Activated naive CD4-positive, alpha-beta T cell treated with anti-CD3 and anti-CD28 coated beads, Interleukin-2, amount 10 ng/mL, durations not matched to agents 7 days and 5 days (primary cell): ENCODE measurements around the gene GPR137B.
"Not testable (repeated sequence)": the region's sequence is repeated elsewhere in the genome, so short reads cannot be mapped to it uniquely, and the experiment has no call there.

Experiments
- CTCF ChIA-PET: fragments of 350-600 bp; sonication (Branson Sonifier 250); formaldehyde crosslinking; loops from one replicate; lab custom pipeline; 2021; ENCODE audit warnings: antibody characterized with exemption; lab: Charles Lee
- DNase-seq: peaks from one replicate; pipeline ENCODE4 v3.0.0-alpha.2; 2020
- H3K27ac Mint-ChIP-seq: one replicate; pipeline ENCODE4 v1.8.0; 2021; ENCODE audit warnings: mild to moderate bottlenecking, moderate library complexity, mixed read lengths
- H3K27me3 Mint-ChIP-seq: one replicate; pipeline ENCODE4 v1.8.0; 2021; ENCODE audit warnings: mild to moderate bottlenecking, mixed read lengths
- H3K36me3 Mint-ChIP-seq: one replicate; pipeline ENCODE4 v1.8.0; 2021; ENCODE audit warnings: mixed read lengths
- H3K4me1 Mint-ChIP-seq: one replicate; pipeline ENCODE4 v1.8.0; 2021; ENCODE audit warnings: mixed read lengths
- H3K4me3 Mint-ChIP-seq: one replicate; pipeline ENCODE4 v1.8.0; 2021; ENCODE audit warnings: mild to moderate bottlenecking, moderate library complexity, mixed read lengths
- H3K9me3 Mint-ChIP-seq: one replicate; pipeline ENCODE4 v1.8.0; 2021; ENCODE audit warnings: mixed read lengths

GPR137B gene

DNA sequence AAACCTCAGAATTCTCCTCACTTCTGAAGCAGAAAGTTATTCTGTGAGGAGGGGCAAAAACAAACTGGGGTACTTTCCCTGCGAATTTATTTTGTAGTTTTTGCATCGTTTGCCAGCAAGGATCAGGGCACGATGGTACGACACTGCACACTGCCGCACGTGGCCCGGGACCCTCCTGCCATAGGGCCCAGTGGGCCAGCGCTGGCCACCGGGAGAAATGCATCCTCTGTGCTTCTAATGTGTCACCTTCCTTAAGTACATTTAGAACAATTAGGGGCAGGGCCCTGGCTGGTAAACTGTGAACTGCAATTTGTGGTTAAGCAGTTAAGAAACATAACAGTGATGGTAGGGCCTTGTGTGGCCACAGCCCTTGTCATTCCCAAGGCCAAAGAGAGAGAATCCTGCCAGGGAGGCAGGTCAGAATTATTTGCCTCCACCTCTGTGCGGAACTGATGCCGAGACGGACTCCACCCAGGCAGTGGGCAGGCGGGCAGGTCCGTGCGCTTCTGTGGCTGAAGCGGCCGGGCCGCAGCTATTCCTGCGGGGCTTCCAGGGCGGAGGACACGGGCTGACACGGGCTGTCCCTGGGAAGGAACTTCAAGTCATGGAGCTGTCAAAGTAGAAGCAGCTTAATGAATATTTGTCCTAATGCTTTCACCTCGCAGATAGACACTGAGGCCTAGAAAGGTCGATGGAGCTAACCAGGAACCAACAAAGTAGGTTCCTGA is 12.5 kb downstream of the GPR137B start:
- CTCF ChIA-PET: no interaction called here
- no peak overlapping the region for H3K4me3 Mint-ChIP-seq

DNA sequence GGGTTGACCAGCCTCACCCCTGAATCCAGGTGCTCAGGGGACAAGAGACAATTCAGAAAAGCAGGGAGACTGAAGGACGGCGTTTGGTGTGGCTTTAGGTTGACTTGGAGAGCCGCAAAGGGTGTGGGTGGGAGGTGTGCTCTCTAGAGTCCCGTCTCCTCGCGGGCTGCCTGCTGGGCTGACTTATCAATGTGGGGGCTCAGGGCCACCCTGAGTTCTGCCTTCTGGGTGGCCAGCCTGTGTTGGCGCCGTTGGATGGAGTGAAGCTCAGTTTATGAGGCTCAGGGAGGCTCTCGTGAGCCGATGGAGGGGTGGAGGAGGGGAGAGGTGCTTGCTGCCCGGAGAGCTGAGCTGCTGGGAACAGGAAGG is 13.0 kb downstream of the GPR137B start:
- H3K36me3 Mint-ChIP-seq: no peaks in the 10 kb centered on the region
- no peaks in the 10 kb centered on the region for H3K4me1 Mint-ChIP-seq
- DNase-seq: no peak
- H3K4me3 Mint-ChIP-seq: no peak overlapping the region
- no peaks in the 10 kb centered on the region for H3K27me3 Mint-ChIP-seq
- CTCF ChIA-PET: no interaction called here
- H3K27ac Mint-ChIP-seq: no peak overlapping the region
- peaks cover 2% of the 10 kb centered on the region for H3K9me3 Mint-ChIP-seq

More for the DNA sequence above, 12.5 kb downstream of the GPR137B start:
- Mint-ChIP-seq H3K4me1 (no peaks in the 10 kb centered on the region), H3K9me3 (no peaks in the 10 kb centered on the region), H3K36me3 (no peaks in the 10 kb centered on the region), H3K27me3 (no peaks in the 10 kb centered on the region), H3K27ac (no peak overlapping the region)
- DNase-seq: no peak

DNA sequence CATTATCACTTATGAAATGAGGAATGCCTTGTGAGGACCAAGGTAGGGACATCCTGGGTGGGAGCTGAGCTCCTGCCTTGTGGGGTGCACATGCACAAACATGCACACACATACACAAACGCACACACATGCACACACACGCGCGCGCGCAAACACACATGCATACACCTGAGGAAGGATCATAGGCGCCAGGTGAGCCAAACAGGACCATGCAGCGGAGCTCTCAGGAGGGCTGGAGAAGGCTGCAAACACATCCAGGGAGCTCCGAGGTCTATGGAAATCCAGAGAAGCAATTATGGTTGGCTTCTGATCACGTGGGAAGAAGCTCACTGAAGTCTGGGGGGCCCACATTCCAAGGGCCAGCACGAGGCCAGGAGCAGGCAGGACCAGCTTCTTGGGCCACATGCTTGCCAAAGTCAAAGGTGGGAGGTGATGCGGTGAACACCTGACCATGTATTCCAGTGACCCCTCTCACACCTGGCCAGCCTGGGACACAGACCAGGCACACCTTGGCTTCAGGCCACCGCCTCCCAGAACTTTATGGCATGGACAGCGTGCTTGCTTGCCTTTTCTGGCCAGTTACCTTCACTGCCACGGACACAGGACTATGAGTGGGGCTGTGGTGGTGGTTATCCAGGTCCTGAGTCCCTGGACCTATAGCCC is 13.6 kb downstream of the GPR137B start:
- CTCF ChIA-PET: no interaction called here
- no peak overlapping the region for H3K27ac Mint-ChIP-seq
- no peaks in the 10 kb centered on the region for H3K36me3 Mint-ChIP-seq
- peaks cover 8% of the 10 kb centered on the region for H3K9me3 Mint-ChIP-seq
- peaks cover 4% of the 10 kb centered on the region for H3K27me3 Mint-ChIP-seq
- DNase-seq: no peak
- H3K4me3 Mint-ChIP-seq: no peak overlapping the region
- H3K4me1 Mint-ChIP-seq: no peaks in the 10 kb centered on the region

DNA sequence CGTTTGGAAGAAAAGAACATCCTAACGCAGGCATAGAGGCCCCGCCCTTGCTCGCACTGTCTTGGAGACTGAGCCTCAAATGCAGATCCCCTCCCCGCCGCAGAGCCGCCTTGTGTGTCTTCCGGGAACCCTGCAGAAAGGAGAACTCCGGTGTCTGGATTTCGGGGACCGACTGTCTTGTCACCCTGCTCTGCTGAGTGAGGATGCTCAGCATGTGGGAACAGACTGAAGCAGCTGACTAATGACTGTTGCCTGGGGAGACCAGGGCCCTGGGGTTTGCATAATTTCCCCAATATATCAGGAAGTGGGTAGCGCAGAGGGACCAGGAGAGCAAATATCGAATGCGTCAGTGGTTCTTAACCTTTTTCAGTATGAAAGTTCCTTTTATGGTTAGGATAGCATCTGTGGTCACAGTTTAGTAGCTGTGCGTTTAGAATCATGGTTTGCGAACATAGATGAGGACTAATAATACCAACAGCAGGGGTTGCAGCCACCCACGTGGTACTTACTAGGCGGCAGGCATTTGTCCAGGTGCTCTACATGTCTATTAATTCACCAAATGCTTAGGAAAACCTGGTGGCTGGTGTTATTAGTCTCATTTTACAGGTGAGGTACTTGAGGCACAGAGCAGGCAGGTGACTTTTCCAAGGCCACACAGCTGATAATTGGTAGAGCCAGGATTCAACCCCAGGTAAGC is 14.3 kb downstream of the GPR137B start:
- Mint-ChIP-seq H3K9me3 (peaks cover 15% of the 10 kb centered on the region), H3K4me3 (no peak overlapping the region), H3K27me3 (peaks cover 4% of the 10 kb centered on the region), H3K4me1 (no peaks in the 10 kb centered on the region), H3K27ac (no peak overlapping the region), H3K36me3 (peaks cover 4% of the 10 kb centered on the region)
- DNase-seq: no peak
- CTCF ChIA-PET: no interaction called here

DNA sequence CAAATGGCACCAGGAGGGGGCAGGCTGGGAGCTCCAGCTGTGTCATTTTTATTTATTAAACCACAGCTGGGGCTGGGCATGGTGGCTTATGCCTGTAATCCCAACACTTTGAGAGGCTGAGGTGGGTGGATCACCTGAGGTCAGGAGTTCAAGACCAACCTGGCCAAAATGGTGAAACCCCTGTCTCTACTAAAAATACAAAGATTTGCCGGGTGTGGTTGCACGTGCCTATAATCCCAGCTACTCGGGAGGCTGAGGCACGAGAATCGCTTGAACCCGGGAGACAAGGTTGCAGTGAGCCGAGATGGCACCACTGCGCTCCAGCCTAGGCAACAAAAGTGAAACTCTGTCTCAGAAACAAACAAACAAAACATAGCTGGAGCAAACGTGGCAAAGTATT is 15.7 kb downstream of the GPR137B start:
- H3K27me3 Mint-ChIP-seq, H3K36me3 Mint-ChIP-seq, H3K4me3 Mint-ChIP-seq, DNase-seq, CTCF ChIA-PET, H3K4me1 Mint-ChIP-seq, H3K27ac Mint-ChIP-seq: not testable (repeated sequence)
- H3K9me3 Mint-ChIP-seq: peaks cover 20% of the 10 kb centered on the region

DNA sequence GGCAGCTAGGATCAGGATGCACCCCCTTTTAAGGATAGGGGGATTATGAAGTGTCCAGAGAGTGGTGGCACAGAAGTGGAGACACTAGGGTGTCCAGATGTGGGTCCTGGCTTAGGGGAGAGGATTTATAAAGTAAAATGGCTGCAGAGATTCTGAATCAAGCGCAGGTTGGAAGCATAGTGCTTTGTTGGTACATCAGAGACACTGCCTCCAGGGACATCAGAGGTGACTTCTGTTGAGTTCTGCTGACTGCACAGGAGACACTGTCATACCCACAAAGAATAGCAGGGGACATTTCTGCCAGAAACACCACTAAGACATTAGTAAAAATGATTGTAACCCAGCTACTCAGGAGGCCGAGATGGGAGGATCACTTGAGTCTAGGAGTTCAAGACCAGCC is 16.4 kb downstream of the GPR137B start:
- Mint-ChIP-seq H3K36me3 (peaks cover 6% of the 10 kb centered on the region), H3K4me1 (no peaks in the 10 kb centered on the region), H3K4me3 (no peak overlapping the region), H3K27ac (no peak overlapping the region), H3K27me3 (peaks cover 4% of the 10 kb centered on the region), H3K9me3 (peaks cover 20% of the 10 kb centered on the region)
- DNase-seq: no peak
- CTCF ChIA-PET: no interaction called here

DNA sequence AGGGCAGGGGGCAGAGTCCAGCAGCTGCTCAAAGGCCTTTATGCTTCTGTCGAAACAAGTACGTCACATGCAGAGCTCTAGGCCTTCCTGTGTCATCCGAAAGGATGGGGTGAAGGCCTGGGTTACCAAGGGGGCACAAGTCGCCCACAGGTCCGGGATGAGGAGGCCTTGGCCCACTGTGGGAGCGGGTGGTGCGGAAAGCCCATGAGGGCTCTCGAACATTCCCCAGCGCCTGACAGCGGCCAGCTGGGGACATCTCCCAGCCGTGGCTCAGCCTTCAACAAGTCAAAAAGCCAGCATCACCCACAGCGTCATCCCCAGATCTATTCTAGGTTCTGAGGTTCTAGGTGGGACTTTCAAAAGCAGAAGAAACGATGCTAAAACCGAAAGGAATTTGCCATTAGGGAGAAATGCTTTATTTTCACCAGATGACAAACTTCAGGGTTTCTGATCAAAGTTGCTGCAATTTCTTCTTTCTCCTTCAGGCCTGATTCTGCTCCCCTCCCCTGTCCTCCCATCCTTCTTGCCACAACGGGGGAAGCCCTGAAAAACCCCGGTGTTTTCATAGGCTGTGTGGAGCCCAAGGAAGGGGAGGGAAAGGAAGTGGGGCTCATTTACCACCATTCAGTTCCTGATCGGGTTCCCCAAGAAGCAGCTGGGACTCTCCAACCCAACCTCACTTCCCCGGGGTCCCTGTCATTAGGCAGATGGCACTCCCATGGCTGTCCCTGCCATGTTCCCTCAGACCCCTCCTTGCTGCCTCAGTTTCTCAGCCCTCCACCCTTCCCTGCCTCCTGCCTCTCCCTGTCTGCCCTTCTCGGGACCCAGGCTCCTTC is 17.6 kb downstream of the GPR137B start:
- Mint-ChIP-seq H3K36me3 (peaks cover 8% of the 10 kb centered on the region), H3K4me1 (no peaks in the 10 kb centered on the region), H3K27ac (no peak overlapping the region), H3K4me3 (no peak overlapping the region), H3K27me3 (peaks cover 4% of the 10 kb centered on the region), H3K9me3 (peaks cover 20% of the 10 kb centered on the region)
- CTCF ChIA-PET: no interaction called here
- no peak for DNase-seq

DNA sequence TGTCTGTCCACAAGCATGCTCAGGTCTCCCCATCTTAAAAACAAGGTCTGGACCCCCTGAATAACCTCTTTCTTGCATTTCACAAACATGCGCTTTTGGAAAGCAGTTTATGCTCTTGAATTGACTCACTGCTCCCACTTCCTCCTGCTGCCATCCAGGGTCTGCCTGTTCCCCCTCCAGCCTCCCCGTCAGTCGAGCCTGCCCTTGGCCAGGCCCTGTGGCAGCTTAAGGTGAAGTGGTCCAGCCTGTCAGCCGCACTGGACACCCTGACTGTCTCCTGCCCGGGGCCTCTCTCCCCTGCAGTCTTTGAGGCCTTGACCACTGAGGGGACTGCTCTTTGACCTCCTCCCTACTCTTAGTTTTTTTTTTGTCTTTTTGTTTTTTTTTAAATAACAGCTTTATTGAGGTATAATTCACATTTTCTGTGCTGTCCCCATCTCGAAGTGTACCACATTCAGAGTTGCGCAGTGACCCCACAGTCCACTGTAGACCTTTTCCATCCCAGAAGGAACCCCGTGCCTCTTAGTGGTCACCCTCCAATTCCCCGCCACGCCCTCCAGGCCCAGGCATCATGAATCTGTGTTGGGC is 18.3 kb downstream of the GPR137B start:
- Mint-ChIP-seq H3K4me3 (no peak overlapping the region), H3K4me1 (no peaks in the 10 kb centered on the region), H3K9me3 (peaks cover 20% of the 10 kb centered on the region), H3K27ac (no peak overlapping the region), H3K27me3 (peaks cover 4% of the 10 kb centered on the region), H3K36me3 (peaks cover 8% of the 10 kb centered on the region)
- CTCF ChIA-PET: no interaction called here
- DNase-seq: no peak

DNA sequence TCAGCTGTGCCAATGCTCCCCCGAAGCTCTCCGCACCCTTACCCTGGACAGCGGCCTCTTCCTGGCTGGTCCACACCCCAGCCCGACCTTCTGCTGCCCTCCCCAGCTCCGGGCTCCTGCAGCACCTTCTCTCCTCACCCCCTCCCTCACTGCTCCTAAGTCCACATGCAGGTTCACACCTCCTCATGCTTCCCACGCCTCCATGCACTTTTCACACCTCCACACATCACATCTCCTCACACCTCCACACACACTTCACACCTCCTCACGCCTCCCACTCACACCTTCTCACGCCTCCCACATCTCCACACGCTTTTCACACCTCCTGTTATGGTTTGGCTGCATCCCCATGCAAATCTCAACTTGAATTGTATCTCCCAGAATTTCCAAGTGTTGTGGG is 18.9 kb downstream of the GPR137B start:
- Mint-ChIP-seq H3K9me3 (peaks cover 20% of the 10 kb centered on the region), H3K4me3 (no peak overlapping the region), H3K27ac (no peak overlapping the region), H3K27me3 (peaks cover 4% of the 10 kb centered on the region), H3K36me3 (peaks cover 8% of the 10 kb centered on the region), H3K4me1 (no peaks in the 10 kb centered on the region)
- DNase-seq: no peak
- CTCF ChIA-PET: no interaction called here

DNA sequence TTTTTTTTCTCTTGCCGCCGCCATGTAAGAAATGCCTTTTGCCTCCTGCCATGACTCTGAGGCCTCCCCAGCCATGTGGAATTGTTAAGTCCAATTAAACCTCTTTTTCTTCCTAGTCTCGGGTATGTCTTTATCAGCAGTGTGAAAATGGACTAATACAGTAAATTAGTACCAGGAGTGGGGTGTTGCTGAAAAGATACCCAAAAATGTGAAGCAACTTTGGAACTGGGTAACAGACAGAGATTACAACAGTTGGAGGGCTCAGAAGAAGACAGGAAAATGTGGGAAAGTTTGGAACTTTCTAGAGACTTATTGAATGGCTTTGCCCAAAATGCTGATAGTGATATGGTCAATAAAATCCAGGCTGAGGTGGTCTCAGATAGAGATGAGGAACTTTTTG is 19.4 kb downstream of the GPR137B start:
- H3K4me3 Mint-ChIP-seq, DNase-seq, H3K4me1 Mint-ChIP-seq, H3K36me3 Mint-ChIP-seq, H3K27me3 Mint-ChIP-seq, H3K27ac Mint-ChIP-seq, CTCF ChIA-PET: not testable (repeated sequence)
- H3K9me3 Mint-ChIP-seq: peaks cover 20% of the 10 kb centered on the region

DNA sequence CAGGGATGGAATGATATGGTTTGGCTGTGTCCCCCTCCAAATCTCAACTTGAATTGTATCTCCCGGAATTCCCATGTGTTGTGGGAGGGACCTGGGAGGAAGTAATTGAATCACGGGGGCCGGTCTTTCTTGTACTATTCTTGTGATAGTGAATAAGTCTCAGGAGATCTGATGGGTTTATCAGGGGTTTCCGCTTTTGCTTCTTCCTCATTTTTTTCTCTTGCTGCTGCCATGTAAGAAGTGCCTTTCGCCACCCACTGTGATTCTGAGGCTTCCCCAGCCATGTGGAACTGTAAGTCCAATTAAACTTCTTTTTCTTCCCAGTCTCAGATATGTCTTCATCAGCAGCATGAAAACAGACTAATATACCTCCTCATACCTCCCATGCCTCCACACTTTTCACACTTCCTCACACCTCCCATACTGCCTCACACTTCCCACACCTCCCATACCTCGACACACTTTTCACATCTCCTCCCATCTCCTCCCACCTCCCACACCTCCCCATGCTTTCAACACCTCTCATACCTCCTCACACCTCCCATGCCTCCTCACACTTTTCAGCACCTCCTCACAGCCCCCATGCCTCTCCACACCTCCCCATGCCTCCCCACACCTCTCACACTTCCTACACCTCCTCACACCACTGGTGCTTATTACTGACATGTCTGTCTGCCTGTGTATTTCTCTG is 21.3 kb downstream of the GPR137B start:
- Mint-ChIP-seq H3K4me3 (no peak overlapping the region), H3K4me1 (no peaks in the 10 kb centered on the region), H3K27ac (no peak overlapping the region), H3K27me3 (peaks cover 4% of the 10 kb centered on the region), H3K9me3 (peaks cover 20% of the 10 kb centered on the region), H3K36me3 (peaks cover 8% of the 10 kb centered on the region)
- DNase-seq: no peak
- CTCF ChIA-PET: no interaction called here

DNA sequence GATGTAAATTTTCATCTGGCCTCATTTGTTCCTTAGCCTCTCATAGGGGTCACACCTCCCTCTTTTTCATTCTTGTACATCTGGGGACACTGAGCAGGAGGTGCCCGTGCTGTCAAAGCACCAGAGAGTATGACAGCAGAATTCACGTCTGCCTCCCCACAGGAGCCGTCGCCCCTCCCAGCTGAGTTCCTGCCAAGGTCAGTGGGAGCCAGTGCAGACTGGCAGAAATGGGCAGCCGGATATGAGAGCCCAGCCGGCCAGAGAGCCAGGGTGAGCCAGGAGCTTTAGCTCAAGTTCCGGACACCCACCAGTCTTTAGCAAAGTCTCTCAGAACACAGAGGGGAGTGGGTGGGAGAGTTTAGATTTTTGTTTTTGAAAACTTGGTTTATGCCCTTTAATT is 21.9 kb downstream of the GPR137B start:
- peaks cover 4% of the 10 kb centered on the region for H3K27me3 Mint-ChIP-seq
- no peaks in the 10 kb centered on the region for H3K4me1 Mint-ChIP-seq
- peaks cover 8% of the 10 kb centered on the region for H3K36me3 Mint-ChIP-seq
- peaks cover 20% of the 10 kb centered on the region for H3K9me3 Mint-ChIP-seq
- CTCF ChIA-PET: no interaction called here
- DNase-seq: no peak
- no peak overlapping the region for H3K4me3 Mint-ChIP-seq
- no peak overlapping the region for H3K27ac Mint-ChIP-seq

DNA sequence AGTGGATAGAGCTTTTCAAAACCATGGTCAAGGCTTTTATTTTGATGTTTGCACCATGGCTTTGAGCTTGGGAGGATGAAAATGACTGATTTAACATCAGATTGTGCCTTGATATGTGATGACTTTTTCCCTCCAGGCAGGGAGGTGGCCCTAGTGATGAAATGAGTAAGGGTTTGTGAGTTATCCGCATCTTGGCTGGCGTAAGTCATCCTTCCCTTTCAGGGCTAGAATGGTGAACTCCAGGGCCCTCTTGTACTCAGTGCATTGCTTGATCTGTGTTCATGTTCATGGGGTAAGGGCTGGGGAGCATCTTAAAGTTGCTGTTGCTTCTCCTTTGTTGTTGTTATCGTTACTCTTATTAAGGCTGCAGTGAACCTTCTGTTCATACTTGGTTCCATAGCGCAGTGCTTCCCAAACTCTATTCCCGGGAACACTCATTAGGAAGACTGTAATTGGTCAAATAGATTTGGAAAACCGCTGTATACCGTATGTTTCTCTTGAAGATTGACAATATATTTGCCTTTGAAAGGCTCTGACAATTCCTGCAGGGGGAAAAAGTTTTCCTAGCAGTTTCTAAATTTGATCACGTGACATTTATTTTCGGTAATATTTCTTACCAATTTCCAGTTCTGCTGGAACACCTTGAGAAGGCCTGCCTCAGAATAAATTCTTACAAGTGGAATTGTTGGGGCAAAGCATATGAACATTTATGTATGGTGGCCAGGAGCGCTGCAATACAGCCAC is 23.1 kb downstream of the GPR137B start:
- peaks cover 18% of the 10 kb centered on the region for H3K9me3 Mint-ChIP-seq
- H3K27me3 Mint-ChIP-seq: peaks cover 3% of the 10 kb centered on the region
- CTCF ChIA-PET: interaction anchor here (0.6 kb wide), 1 partner anchor 11 kb away, joined by 3 read pairs; no protein-coding TSS in a partner anchor
- no peak overlapping the region for H3K27ac Mint-ChIP-seq
- no peak for DNase-seq
- H3K4me3 Mint-ChIP-seq: no peak overlapping the region
- H3K36me3 Mint-ChIP-seq: peaks cover 8% of the 10 kb centered on the region
- no peaks in the 10 kb centered on the region for H3K4me1 Mint-ChIP-seq
